HCT116 (cell line): Measurements from ENCODE around the gene SH2D7. TPM values are rescaled to one million over a fixed set of nuclear protein-coding genes. Genes with fewer than 3 reads are reported as not detected.

ENCODE experiments used
- ATAC-seq: fragments of 200-7000 bp; cut with Tn5 transposase; 2 replicates; pipeline ENCODE4 v1.9.1; 2020; ENCODE audit warnings: mild to moderate bottlenecking, moderate library complexity
- BruUV-seq: library from RNA; stranded (reverse); fragments of 400-500 nt; replicated peaks from 2 replicates; lab custom pipeline; 2021; lab: Mats Ljungman, UMichigan
- CTCF ChIA-PET: fragments of 300-600 bp; sonication (Branson Sonifier 250); formaldehyde crosslinking; loops from one replicate; lab custom pipeline; 2021; ENCODE audit warnings: antibody characterized with exemption; lab: Charles Lee
- POLR2A ChIA-PET: fragments of 300-600, 350-600 bp; sonication (Branson Sonifier 250); formaldehyde crosslinking; loops from one replicate; lab custom pipeline; 2021; ENCODE audit warnings: antibody characterized with exemption; lab: Charles Lee
- RAD21 ChIA-PET, 2 experiments: fragments of 300-600 bp; sonication (Branson Sonifier 250); formaldehyde crosslinking; loops; one replicate each; lab custom pipeline; 2023; ENCODE audit warnings: low total read pairs in 2 of 2; ENCODE audit not compliant: uncharacterized antibody in 2 of 2, unreplicated experiment in 2 of 2, low non-redundant PET in 1 of 2; lab: Charles Lee
- DNase-seq: peaks from one replicate; pipeline ENCODE4 v3.0.0-alpha.2; 2010; ENCODE audit warnings: low read depth, low spot score
- H2AFZ ChIP-seq: fragments of 200-600 bp; shearing (Covaris generic), sonication (generic); 2 replicates; pipeline ENCODE4 v1.6.1; 2017; ENCODE audit warnings: low read depth, mixed run types, mixed read lengths, antibody characterized with exemption, low read length; ENCODE audit not compliant: poor library complexity, severe bottlenecking
- H3K27ac ChIP-seq: 2 replicates; pipeline ENCODE4 v1.5.1; 2012; ENCODE audit warnings: low read depth, low read length
- H3K27me3 ChIP-seq: fragments of 200-600 bp; sonication (generic); 2 replicates; pipeline ENCODE4 v1.6.1; 2016; ENCODE audit warnings: mixed run types, low read length, mixed read lengths; ENCODE audit not compliant: insufficient read depth
- H3K36me3 ChIP-seq, 2 experiments: fragments of 200-500 bp in 1 of 2; fragments of 200-600 bp in 1 of 2; sonication (Bioruptor generic) in 1 of 2; sonication (generic) in 1 of 2; 2 replicates each; pipeline versions ENCODE4 v1.5.1 to v1.6.1; 2014 to 2016; ENCODE audit warnings: low read length in 2 of 2, inconsistent platforms in 1 of 2, mixed read lengths in 1 of 2, mixed run types in 1 of 2; ENCODE audit not compliant: insufficient read depth in 2 of 2, control insufficient read depth in 1 of 2
- H3K4me1 ChIP-seq, 2 experiments: fragments of 200-600 bp in 1 of 2; sonication (generic) in 1 of 2; 2 replicates each; pipeline versions ENCODE4 v1.5.1 to v1.6.1; 2012 to 2017; ENCODE audit warnings: low read length in 2 of 2, inconsistent platforms in 1 of 2, mild to moderate bottlenecking in 1 of 2, mixed read lengths in 1 of 2, mixed run types in 1 of 2, moderate library complexity in 1 of 2; ENCODE audit not compliant: insufficient read depth in 2 of 2, control insufficient read depth in 1 of 2
- H3K4me2 ChIP-seq: fragments of 200-600 bp; sonication (generic); 2 replicates; pipeline ENCODE4 v1.6.1; 2017; ENCODE audit warnings: mixed run types, low read length, mixed read lengths
- H3K4me3 ChIP-seq, 2 experiments: fragments of 200-600 bp in 1 of 2; sonication (generic) in 1 of 2; replicated peaks in 1 of 2; 2 replicates each; pipeline ENCODE4 v1.5.1; 2011 to 2016; ENCODE audit warnings: low read length in 2 of 2, control low read depth in 1 of 2, low read depth in 1 of 2, mild to moderate bottlenecking in 1 of 2, mixed read lengths in 1 of 2, mixed run types in 1 of 2
- H3K79me2 ChIP-seq: fragments of 200-600 bp; sonication (generic); 2 replicates; pipeline ENCODE4 v1.6.1; 2017; ENCODE audit warnings: mild to moderate bottlenecking, mixed run types, low read length, moderate library complexity, mixed read lengths; ENCODE audit not compliant: insufficient read depth
- H3K9ac ChIP-seq: fragments of 200-600 bp; sonication (generic); 2 replicates; pipeline ENCODE4 v1.6.1; 2016; ENCODE audit warnings: low read length, mixed read lengths
- H3K9me2 ChIP-seq: fragments of 200-600 bp; sonication (generic), shearing (Covaris generic); 2 replicates; pipeline ENCODE4 v1.6.1; 2017; ENCODE audit warnings: mixed run types, mild to moderate bottlenecking, moderate library complexity; ENCODE audit not compliant: insufficient read depth
- H3K9me3 ChIP-seq, 2 experiments: fragments of 200-500 bp in 1 of 2; fragments of 200-600 bp in 1 of 2; sonication (Bioruptor generic) in 1 of 2; sonication (generic) in 1 of 2; 2 replicates each; pipeline ENCODE4 v1.6.1; 2014 to 2017; ENCODE audit warnings: low read length in 2 of 2, mixed read lengths in 2 of 2, inconsistent platforms in 1 of 2, low read depth in 1 of 2, mild to moderate bottlenecking in 1 of 2, mixed run types in 1 of 2, moderate library complexity in 1 of 2; ENCODE audit not compliant: control insufficient read depth in 1 of 2, insufficient read depth in 1 of 2
- H4K20me1 ChIP-seq: fragments of 200-600 bp; sonication (generic), shearing (Covaris generic); 2 replicates; pipeline ENCODE4 v1.6.1; 2017; ENCODE audit warnings: mixed run types, mild to moderate bottlenecking, moderate library complexity; ENCODE audit not compliant: insufficient read depth
- ELF1 ChIP-seq: IDR thresholded peaks from 2 replicates; pipeline ENCODE4 v1.6.1; 2012; ENCODE audit warnings: low read depth, borderline replicate concordance
- EZH2phosphoT487 ChIP-seq: fragments of 200-600 bp; IDR thresholded peaks from 2 replicates; pipeline ENCODE4 v1.6.1; 2018; ENCODE audit warnings: antibody characterized with exemption, borderline replicate concordance
- POLR2A ChIP-seq: IDR thresholded peaks from 2 replicates; pipeline ENCODE4 v1.7.0; 2011; ENCODE audit warnings: borderline replicate concordance; ENCODE audit not compliant: insufficient read depth, insufficient read length; ENCODE audit errors: extremely low read depth
- RAD21 ChIP-seq: IDR thresholded peaks from 2 replicates; pipeline ENCODE4 v1.6.1; 2012; ENCODE audit warnings: low read depth, mild to moderate bottlenecking
- SRF ChIP-seq: IDR thresholded peaks from 2 replicates; pipeline ENCODE4 v1.6.1; 2012; ENCODE audit warnings: low read depth
- TCF7L2 ChIP-seq: IDR thresholded peaks from 2 replicates; pipeline ENCODE4 v1.7.0; 2011; ENCODE audit warnings: borderline replicate concordance, inconsistent platforms; ENCODE audit not compliant: insufficient read depth, insufficient read length; ENCODE audit errors: extremely low read depth
- YY1 ChIP-seq: IDR thresholded peaks from 2 replicates; pipeline ENCODE4 v1.6.1; 2011; ENCODE audit warnings: low read length, low read depth, moderate library complexity, mild to moderate bottlenecking; ENCODE audit not compliant: insufficient replicate concordance; ENCODE audit errors: extremely low read depth
- ZFX ChIP-seq: fragments of 450-650 bp; IDR thresholded peaks from 2 replicates; pipeline ENCODE4 v1.6.1; 2017
- ZNF274 ChIP-seq: fragments of 200-500 bp; sonication (Bioruptor generic); IDR thresholded peaks from 2 replicates; pipeline ENCODE4 v1.6.1; 2014; ENCODE audit warnings: mild to moderate bottlenecking, low read depth, low read length, inconsistent platforms
- intact Hi-C: fragments of 100-400 bp; cut with micrococcal nuclease; formaldehyde crosslinking; loops from 2 replicates; pipeline ENCODE4 v1.10.0; 2022
- total RNA-seq: library from RNA; stranded (reverse); gene quantifications from one replicate; pipeline ENCODE4 v1.2.1, GENCODE V29; 2021; ENCODE audit not compliant: unreplicated experiment
- TF ChIP-seq, protein P1 (sequence below): IDR thresholded peaks from 2 replicates; pipeline ENCODE4 v1.6.1; 2012
- TF ChIP-seq, protein P2 (sequence below): IDR thresholded peaks from 2 replicates; pipeline ENCODE4 v1.6.1; 2011; ENCODE audit warnings: mild to moderate bottlenecking, low read length, moderate library complexity; ENCODE audit not compliant: insufficient replicate concordance; ENCODE audit errors: extremely low read depth
- TF ChIP-seq, protein P3 (sequence below): IDR thresholded peaks from 2 replicates; pipeline ENCODE4 v1.6.1; 2012

The SH2D7 gene
- total RNA-seq, 1 experiment from 2014 or later: not detected

DNA sequence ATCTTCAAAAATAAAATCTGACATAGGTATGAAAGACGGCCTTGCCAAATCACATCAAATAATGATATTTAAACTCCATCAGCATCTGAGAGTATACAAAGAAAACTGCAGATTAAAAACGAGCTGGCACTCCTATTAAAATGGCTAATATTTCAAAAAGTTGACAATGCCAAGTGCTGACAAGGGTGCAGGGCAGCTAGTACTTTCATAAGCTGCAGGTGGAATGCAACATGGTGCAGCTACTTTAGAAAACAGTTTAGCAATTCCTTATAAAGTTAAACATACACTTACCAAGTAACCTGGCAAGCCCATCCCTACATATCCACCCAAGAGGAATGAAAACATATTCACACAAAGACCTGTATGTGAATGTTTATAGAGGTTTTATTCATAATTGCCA lies 37.8 kb upstream of the SH2D7 start (continued):
- TF ChIP-seq, protein P1, sequence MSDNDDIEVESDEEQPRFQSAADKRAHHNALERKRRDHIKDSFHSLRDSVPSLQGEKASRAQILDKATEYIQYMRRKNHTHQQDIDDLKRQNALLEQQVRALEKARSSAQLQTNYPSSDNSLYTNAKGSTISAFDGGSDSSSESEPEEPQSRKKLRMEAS: no peak
- TF ChIP-seq, protein P2, sequence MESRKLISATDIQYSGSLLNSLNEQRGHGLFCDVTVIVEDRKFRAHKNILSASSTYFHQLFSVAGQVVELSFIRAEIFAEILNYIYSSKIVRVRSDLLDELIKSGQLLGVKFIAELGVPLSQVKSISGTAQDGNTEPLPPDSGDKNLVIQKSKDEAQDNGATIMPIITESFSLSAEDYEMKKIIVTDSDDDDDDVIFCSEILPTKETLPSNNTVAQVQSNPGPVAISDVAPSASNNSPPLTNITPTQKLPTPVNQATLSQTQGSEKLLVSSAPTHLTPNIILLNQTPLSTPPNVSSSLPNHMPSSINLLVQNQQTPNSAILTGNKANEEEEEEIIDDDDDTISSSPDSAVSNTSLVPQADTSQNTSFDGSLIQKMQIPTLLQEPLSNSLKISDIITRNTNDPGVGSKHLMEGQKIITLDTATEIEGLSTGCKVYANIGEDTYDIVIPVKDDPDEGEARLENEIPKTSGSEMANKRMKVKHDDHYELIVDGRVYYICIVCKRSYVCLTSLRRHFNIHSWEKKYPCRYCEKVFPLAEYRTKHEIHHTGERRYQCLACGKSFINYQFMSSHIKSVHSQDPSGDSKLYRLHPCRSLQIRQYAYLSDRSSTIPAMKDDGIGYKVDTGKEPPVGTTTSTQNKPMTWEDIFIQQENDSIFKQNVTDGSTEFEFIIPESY: no peak
- no peak for TF ChIP-seq RAD21

DNA sequence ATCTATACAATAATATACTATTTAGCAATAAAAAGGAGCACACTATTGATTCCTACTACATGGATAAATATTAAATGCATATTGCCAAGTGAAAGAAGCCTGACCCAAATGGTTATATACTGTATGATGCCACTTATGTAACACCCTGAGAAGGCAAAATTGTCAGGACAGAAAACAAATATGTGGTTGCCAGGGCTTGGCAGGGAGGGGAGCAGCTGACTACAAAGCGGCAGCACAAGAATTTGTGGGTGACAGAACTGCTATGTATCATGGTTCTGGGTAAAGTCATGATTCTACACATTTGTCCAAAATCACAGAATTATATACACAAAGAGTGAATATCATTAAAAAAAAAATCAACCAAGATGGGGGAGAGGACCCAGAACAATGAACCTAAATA lies 37.4 kb upstream of the SH2D7 start:
- Histone ChIP-seq H3K79me2 (no peaks in the 10 kb centered on the region; the same call in 1 of the 2 replicates), H3K4me2 (no peak overlapping the region), H3K4me1 (peaks cover 17 to 31% of the 10 kb centered on the region in 2 experiments), H3K27me3 (no peaks in the 10 kb centered on the region), H3K36me3 (no peaks in the 10 kb centered on the region), H3K4me3 (no peak overlapping the region), H3K9me3 (no peaks in the 10 kb centered on the region), H3K9ac (no peak overlapping the region), H3K27ac (no peak overlapping the region), H2AFZ (no peak overlapping the region), H4K20me1 (no peaks in the 10 kb centered on the region), H3K9me2 (no peaks in the 10 kb centered on the region)
- no peak for DNase-seq
- TF ChIP-seq ELF1 (no peak), RAD21 (no peak), SRF (no peak), TCF7L2 (no peak), YY1 (no peak), ZFX (no peak), EZH2phosphoT487 (no peak), POLR2A (no peak), ZNF274 (no peak)
- TF ChIP-seq, protein P3, sequence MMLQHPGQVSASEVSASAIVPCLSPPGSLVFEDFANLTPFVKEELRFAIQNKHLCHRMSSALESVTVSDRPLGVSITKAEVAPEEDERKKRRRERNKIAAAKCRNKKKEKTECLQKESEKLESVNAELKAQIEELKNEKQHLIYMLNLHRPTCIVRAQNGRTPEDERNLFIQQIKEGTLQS: no peak
- POLR2A ChIA-PET: no interaction called here
- intact Hi-C loops: no loop called here
- CTCF ChIA-PET: no interaction called here
- ATAC-seq: no peak
- RAD21 ChIA-PET: no interaction called here
- BruUV-seq: no TSS peak
